Measurements from ENCODE around the gene CARD6.
"Not testable (repeated sequence)": the region's sequence is repeated elsewhere in the genome, so short reads cannot be mapped to it uniquely, and the experiment has no call there.

Gene CARD6

GRCh38 chr5:40875958-40876357, 34.8 kb downstream of the CARD6 start:
- no peak for DNase-seq (ENCODE audit: low spot score)

- DNase-seq (ENCODE audit: low spot score): peak; percentile 12
Measured at GRCh38 chr5:40877371-40877988, 36.3 kb downstream of the CARD6 start.

- DNase-seq (ENCODE audit: low spot score): peak; percentile 46
Measured at GRCh38 chr5:40879163-40879942, 38.2 kb downstream of the CARD6 start.

GRCh38 chr5:40882291-40882690, 41.1 kb downstream of the CARD6 start:
- no peak for DNase-seq (ENCODE audit: low spot score)

GRCh38 chr5:40883051-40883450, 41.9 kb downstream of the CARD6 start:
- DNase-seq (ENCODE audit: low spot score): not testable (repeated sequence)

- not testable (repeated sequence) for DNase-seq (ENCODE audit: low spot score)
Measured at GRCh38 chr5:40895440-40896425, 54.6 kb downstream of the CARD6 start.

GRCh38 chr5:40904205-40904993, 63.2 kb downstream of the CARD6 start:
- peak; percentile 60 for DNase-seq (ENCODE audit: low spot score)

GRCh38 chr5:40904994-40905306, 63.8 kb downstream of the CARD6 start:
- no peak for DNase-seq (ENCODE audit: low spot score)

- DNase-seq (ENCODE audit: low spot score): no peak
Measured at GRCh38 chr5:40906351-40906751, 65.2 kb downstream of the CARD6 start.

GRCh38 chr5:40909264-40909663, 68.1 kb downstream of the CARD6 start, which contains the start of gene C7:
TSS of gene C7 (plus strand) at chr5:40909497. CDS start at chr5:40909611, 114 bp downstream.
- no peak for DNase-seq (ENCODE audit: low spot score)

GRCh38 chr5:40909723-40910122, 68.6 kb downstream of the CARD6 start:
- no peak for DNase-seq (ENCODE audit: low spot score)

Measured in SW480 (cell line).